Keratinocyte (primary cell): Measurements from ENCODE around the gene MC1R.

Experiments used
- EZH2 ChIP-seq: IDR thresholded peaks from one replicate; pipeline ENCODE4 v1.6.1; 2012; ENCODE audit warnings: inconsistent platforms, mild to moderate bottlenecking, low read length, moderate library complexity
- TF ChIP-seq, protein P1 (sequence below), 3 experiments: IDR thresholded peaks in 1 of 3; conservative IDR thresholded peaks in 1 of 3; optimal IDR thresholded peaks in 1 of 3; 2 replicates in 2 of 3; 3 replicates in 1 of 3; pipeline versions ENCODE3 to v1.5.1; 2011; ENCODE audit warnings: low read length in 3 of 3, mild to moderate bottlenecking in 3 of 3, moderate library complexity in 2 of 3, control low read depth in 1 of 3, inconsistent platforms in 1 of 3; ENCODE audit not compliant: insufficient read depth in 2 of 3; ENCODE audit errors: extremely low read depth in 1 of 3

DNA sequence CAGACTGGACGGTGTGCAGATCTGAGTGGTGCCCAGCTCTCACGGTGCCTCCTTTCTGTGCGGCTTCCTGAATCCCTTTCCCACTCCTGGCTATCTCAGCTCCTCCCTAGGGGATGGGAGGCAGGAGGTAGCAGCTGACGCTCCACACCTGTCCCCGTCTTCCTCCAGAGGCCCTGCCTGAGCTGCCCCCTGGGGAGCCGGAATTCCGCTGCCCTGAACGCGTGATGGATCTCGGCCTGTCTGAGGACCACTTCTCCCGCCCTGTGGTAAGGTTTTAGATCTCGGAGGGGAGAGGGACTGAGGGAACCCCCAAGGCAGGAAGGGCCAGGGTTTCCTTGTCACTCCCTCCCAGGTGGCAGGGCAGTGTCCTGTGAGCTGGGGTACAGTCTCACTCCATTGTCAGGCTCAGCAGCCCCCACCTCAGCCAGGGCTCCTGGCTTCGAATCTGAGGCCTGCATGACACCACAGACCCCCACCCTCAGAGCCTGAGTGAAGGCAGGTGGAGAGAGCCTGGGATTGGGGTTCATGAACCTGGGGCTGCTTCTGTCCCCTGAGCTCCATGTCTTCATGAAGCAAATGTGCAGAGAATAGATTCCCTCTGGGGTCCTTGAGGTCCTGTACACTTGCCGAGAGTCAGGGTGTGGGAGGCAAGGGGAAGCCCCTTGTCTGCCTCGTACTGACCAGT lies 36.5 kb downstream of the MC1R start:
- TF ChIP-seq, protein P1, sequence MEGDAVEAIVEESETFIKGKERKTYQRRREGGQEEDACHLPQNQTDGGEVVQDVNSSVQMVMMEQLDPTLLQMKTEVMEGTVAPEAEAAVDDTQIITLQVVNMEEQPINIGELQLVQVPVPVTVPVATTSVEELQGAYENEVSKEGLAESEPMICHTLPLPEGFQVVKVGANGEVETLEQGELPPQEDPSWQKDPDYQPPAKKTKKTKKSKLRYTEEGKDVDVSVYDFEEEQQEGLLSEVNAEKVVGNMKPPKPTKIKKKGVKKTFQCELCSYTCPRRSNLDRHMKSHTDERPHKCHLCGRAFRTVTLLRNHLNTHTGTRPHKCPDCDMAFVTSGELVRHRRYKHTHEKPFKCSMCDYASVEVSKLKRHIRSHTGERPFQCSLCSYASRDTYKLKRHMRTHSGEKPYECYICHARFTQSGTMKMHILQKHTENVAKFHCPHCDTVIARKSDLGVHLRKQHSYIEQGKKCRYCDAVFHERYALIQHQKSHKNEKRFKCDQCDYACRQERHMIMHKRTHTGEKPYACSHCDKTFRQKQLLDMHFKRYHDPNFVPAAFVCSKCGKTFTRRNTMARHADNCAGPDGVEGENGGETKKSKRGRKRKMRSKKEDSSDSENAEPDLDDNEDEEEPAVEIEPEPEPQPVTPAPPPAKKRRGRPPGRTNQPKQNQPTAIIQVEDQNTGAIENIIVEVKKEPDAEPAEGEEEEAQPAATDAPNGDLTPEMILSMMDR (optimal IDR thresholded peaks at IDR 0.05 in 1 of 3, IDR thresholded peaks at IDR 0.05 in 1 of 3, conservative IDR thresholded peaks at IDR 0.05 in 1 of 3; ENCODE audit: extremely low read depth in 1 of 3, insufficient read depth in 2 of 3, low read length in 3 of 3): no peak
- TF ChIP-seq EZH2: no peak
